SK-N-SH (cell line): ENCODE measurements around the gene PPL. TPM values are rescaled to one million over a fixed set of nuclear protein-coding genes. Genes with fewer than 3 reads are reported as not detected.

ENCODE experiments used
- CTCF ChIA-PET: fragments of 300-600, 350-600 bp; formaldehyde crosslinking; extraction: SDS; loops from one replicate; lab custom pipeline; 2021; lab: Yijun Ruan, JAX
- POLR2A ChIA-PET: fragments of 350-600 bp; sonication (Branson Sonifier 250); formaldehyde crosslinking; extraction: SDS; loops from one replicate; lab custom pipeline; 2020; ENCODE audit warnings: antibody characterized with exemption, inconsistent platforms; lab: Yijun Ruan, JAX
- DNase-seq: peaks from one replicate; pipeline ENCODE4 v3.0.0; 2012
- H2AFZ ChIP-seq: fragments of 200-600 bp; sonication (generic); 2 replicates; pipeline ENCODE4 v1.8.1; 2016; ENCODE audit warnings: antibody characterized with exemption, mild to moderate bottlenecking, low read depth
- H3F3A ChIP-seq: fragments of 200-600 bp; sonication (generic); replicated peaks from 2 replicates; pipeline ENCODE3; 2016; ENCODE audit warnings: antibody characterized with exemption, mild to moderate bottlenecking; ENCODE audit not compliant: insufficient read depth
- H3K27ac ChIP-seq, 2 experiments: fragments of 200-500 bp in 1 of 2; fragments of 200-600 bp in 1 of 2; sonication (Bioruptor generic) in 1 of 2; sonication (generic), shearing (Covaris generic) in 1 of 2; 2 replicates each; pipeline versions ENCODE4 v1.5.1 to v1.6.1; 2014 to 2016; ENCODE audit warnings: low read depth in 2 of 2, inconsistent platforms in 1 of 2, low read length in 1 of 2, mild to moderate bottlenecking in 1 of 2, mixed read lengths in 1 of 2
- H3K27me3 ChIP-seq: fragments of 200-600 bp; sonication (generic), shearing (Covaris generic); 2 replicates; pipeline ENCODE4 v1.6.1; 2016; ENCODE audit warnings: mixed run types; ENCODE audit not compliant: insufficient read depth
- H3K36me3 ChIP-seq, 2 experiments: fragments of 200-500 bp in 1 of 2; fragments of 200-600 bp in 1 of 2; sonication (Bioruptor generic) in 1 of 2; sonication (generic) in 1 of 2; replicated peaks in 1 of 2; 2 replicates each; pipeline versions ENCODE3 to v1.5.1; 2014 to 2016; ENCODE audit warnings: low read length in 1 of 2, mild to moderate bottlenecking in 1 of 2; ENCODE audit not compliant: insufficient read depth in 2 of 2, control insufficient read depth in 1 of 2
- H3K4me1 ChIP-seq, 2 experiments: fragments of 200-500 bp in 1 of 2; fragments of 200-600 bp in 1 of 2; sonication (Bioruptor generic) in 1 of 2; sonication (generic), shearing (Covaris generic) in 1 of 2; 2 replicates each; pipeline versions ENCODE4 v1.5.1 to v1.6.1; 2014 to 2016; ENCODE audit warnings: low read depth in 1 of 2, low read length in 1 of 2, mixed run types in 1 of 2; ENCODE audit not compliant: insufficient read depth in 2 of 2, control insufficient read depth in 1 of 2
- H3K4me2 ChIP-seq: fragments of 200-600 bp; sonication (generic), shearing (Covaris generic); 2 replicates; pipeline ENCODE4 v1.6.1; 2017; ENCODE audit warnings: mixed run types
- H3K4me3 ChIP-seq, 2 experiments: fragments of 200-500 bp in 1 of 2; fragments of 200-600 bp in 1 of 2; sonication (Bioruptor generic) in 1 of 2; sonication (generic), shearing (Covaris generic) in 1 of 2; 2 replicates each; pipeline versions ENCODE4 v1.5.1 to v1.8.1; 2014 to 2016; ENCODE audit warnings: low read depth in 2 of 2, inconsistent platforms in 1 of 2, low read length in 1 of 2, mild to moderate bottlenecking in 1 of 2, mixed read lengths in 1 of 2, moderate library complexity in 1 of 2
- H3K79me2 ChIP-seq: fragments of 200-600 bp; sonication (generic); 2 replicates; pipeline ENCODE4 v1.8.1; 2017; ENCODE audit warnings: mild to moderate bottlenecking; ENCODE audit not compliant: insufficient read depth
- H3K9ac ChIP-seq: fragments of 200-600 bp; sonication (generic); 2 replicates; pipeline ENCODE4 v1.6.1; 2017; ENCODE audit warnings: mixed run types
- H3K9me2 ChIP-seq: fragments of 200-600 bp; sonication (generic); 2 replicates; pipeline ENCODE4 v1.6.1; 2017; ENCODE audit warnings: mixed run types
- H3K9me3 ChIP-seq: fragments of 200-600 bp; sonication (generic); 2 replicates; pipeline ENCODE4 v1.6.1; 2017; ENCODE audit warnings: mixed run types, mild to moderate bottlenecking, moderate library complexity
- H4K20me1 ChIP-seq: fragments of 200-600 bp; sonication (generic); 2 replicates; pipeline ENCODE4 v1.6.1; 2017; ENCODE audit warnings: mild to moderate bottlenecking, mixed run types; ENCODE audit not compliant: insufficient read depth
- CHD2 ChIP-seq: fragments of 150-350 bp; IDR thresholded peaks from 2 replicates; pipeline ENCODE4 v1.6.1; 2018; ENCODE audit warnings: low read length; ENCODE audit not compliant: partially characterized antibody
- ELF1 ChIP-seq: IDR thresholded peaks from 2 replicates; pipeline ENCODE4 v1.4.0; 2012
- EP300 ChIP-seq, 2 experiments: IDR thresholded peaks; 2 replicates each; pipeline versions ENCODE4 v1.4.0 to v1.6.1; 2012; ENCODE audit warnings: borderline replicate concordance in 1 of 2, low read depth in 1 of 2, low read length in 1 of 2
- EZH2phosphoT487 ChIP-seq: fragments of 200-600 bp; sonication (generic); IDR thresholded peaks from 2 replicates; pipeline ENCODE4 v1.6.1; 2017; ENCODE audit warnings: low read depth, mixed run types, mild to moderate bottlenecking, antibody characterized with exemption, moderate library complexity, borderline replicate concordance
- FOXJ3 ChIP-seq: sonication (generic); formaldehyde crosslinking; IDR thresholded peaks from 2 replicates; pipeline ENCODE4 v1.5.1; 2020; ENCODE audit warnings: mild to moderate bottlenecking, missing genetic modification reagents
- FOXM1 ChIP-seq: IDR thresholded peaks from 2 replicates; pipeline ENCODE4 v1.4.0; 2012; ENCODE audit warnings: low read depth, mild to moderate bottlenecking
- GABPA ChIP-seq: IDR thresholded peaks from 2 replicates; pipeline ENCODE4 v1.4.0; 2012; ENCODE audit warnings: low read depth, mild to moderate bottlenecking
- GATA2 ChIP-seq: sonication (generic); formaldehyde crosslinking; IDR thresholded peaks from 2 replicates; pipeline ENCODE4 v1.5.0; 2020; ENCODE audit warnings: mild to moderate bottlenecking, missing genetic modification reagents
- MEF2A ChIP-seq: IDR thresholded peaks from 2 replicates; pipeline ENCODE4 v1.4.0; 2012; ENCODE audit warnings: low read depth, borderline replicate concordance
- MXI1 ChIP-seq: IDR thresholded peaks from 2 replicates; pipeline ENCODE4 v1.6.1; 2012; ENCODE audit warnings: mild to moderate bottlenecking, low read depth, low read length, improper control_type of control experiment
- NFIC ChIP-seq: IDR thresholded peaks from 2 replicates; pipeline ENCODE4 v1.4.0; 2012; ENCODE audit warnings: borderline replicate concordance
- POLR2AphosphoS5 ChIP-seq: IDR thresholded peaks from 2 replicates; pipeline ENCODE4 v1.6.1; 2012; ENCODE audit warnings: low read depth, low read length
- RAD21 ChIP-seq: IDR thresholded peaks from 2 replicates; pipeline ENCODE4 v1.6.1; 2012; ENCODE audit warnings: mild to moderate bottlenecking, low read length
- RCOR1 ChIP-seq: fragments of 150-350 bp; IDR thresholded peaks from 2 replicates; pipeline ENCODE4 v1.6.1; 2017; ENCODE audit warnings: antibody characterized with exemption, low read length
- RFX5 ChIP-seq: IDR thresholded peaks from 2 replicates; pipeline ENCODE4 v1.6.1; 2012; ENCODE audit warnings: mild to moderate bottlenecking, improper control_type of control experiment, low read length
- RXRA ChIP-seq: IDR thresholded peaks from 2 replicates; pipeline ENCODE4 v1.4.0; 2012; ENCODE audit warnings: low read depth, mild to moderate bottlenecking, borderline replicate concordance
- TAF1 ChIP-seq: IDR thresholded peaks from 2 replicates; pipeline ENCODE4 v1.6.1; 2012; ENCODE audit warnings: low read depth, mild to moderate bottlenecking, low read length, moderate library complexity, borderline replicate concordance
- TCF12 ChIP-seq: IDR thresholded peaks from 2 replicates; pipeline ENCODE4 v1.4.0; 2012
- TEAD4 ChIP-seq: IDR thresholded peaks from 2 replicates; pipeline ENCODE4 v1.4.0; 2012; ENCODE audit warnings: mild to moderate bottlenecking, borderline replicate concordance; ENCODE audit not compliant: insufficient read depth
- YY1 ChIP-seq: IDR thresholded peaks from 2 replicates; pipeline ENCODE4 v1.4.0; 2012; ENCODE audit warnings: low read depth, mild to moderate bottlenecking
- WGBS: methylation state at CpG from one replicate; pipeline ENCODE4 v1.1.6; 2017; ENCODE audit warnings: low lambda C conversion rate; 5-methylcytosine and 5-hydroxymethylcytosine counted together
- polyA plus RNA-seq, 3 experiments: library from polyadenylated mRNA; depleted of rRNA; stranded (reverse); fragments of >200 nt; gene quantifications; 2 replicates each; pipeline ENCODE4 v1.2.3, GENCODE V29; 2012
- TF ChIP-seq, protein P1 (sequence below): IDR thresholded peaks from 2 replicates; pipeline ENCODE4 v1.4.0; 2012; ENCODE audit warnings: low read depth, borderline replicate concordance
- TF ChIP-seq, protein P2 (sequence below): fragments of 150-350 bp; IDR thresholded peaks from 2 replicates; pipeline ENCODE4 v1.6.1; 2017; ENCODE audit warnings: antibody characterized with exemption, low read length, low read depth, borderline replicate concordance
- TF ChIP-seq, protein P3 (sequence below): fragments of 150-350 bp; IDR thresholded peaks from 2 replicates; pipeline ENCODE4 v1.6.1; 2016; ENCODE audit warnings: mild to moderate bottlenecking, low read depth, low read length
- TF ChIP-seq, protein P4 (sequence below): IDR thresholded peaks from 2 replicates; pipeline ENCODE4 v1.4.0; 2012; ENCODE audit warnings: low read depth

PPL gene
- polyA plus RNA-seq, 1 of the 3 experiments (the other 2 are of a cell fraction): 24.6 TPM

DNA sequence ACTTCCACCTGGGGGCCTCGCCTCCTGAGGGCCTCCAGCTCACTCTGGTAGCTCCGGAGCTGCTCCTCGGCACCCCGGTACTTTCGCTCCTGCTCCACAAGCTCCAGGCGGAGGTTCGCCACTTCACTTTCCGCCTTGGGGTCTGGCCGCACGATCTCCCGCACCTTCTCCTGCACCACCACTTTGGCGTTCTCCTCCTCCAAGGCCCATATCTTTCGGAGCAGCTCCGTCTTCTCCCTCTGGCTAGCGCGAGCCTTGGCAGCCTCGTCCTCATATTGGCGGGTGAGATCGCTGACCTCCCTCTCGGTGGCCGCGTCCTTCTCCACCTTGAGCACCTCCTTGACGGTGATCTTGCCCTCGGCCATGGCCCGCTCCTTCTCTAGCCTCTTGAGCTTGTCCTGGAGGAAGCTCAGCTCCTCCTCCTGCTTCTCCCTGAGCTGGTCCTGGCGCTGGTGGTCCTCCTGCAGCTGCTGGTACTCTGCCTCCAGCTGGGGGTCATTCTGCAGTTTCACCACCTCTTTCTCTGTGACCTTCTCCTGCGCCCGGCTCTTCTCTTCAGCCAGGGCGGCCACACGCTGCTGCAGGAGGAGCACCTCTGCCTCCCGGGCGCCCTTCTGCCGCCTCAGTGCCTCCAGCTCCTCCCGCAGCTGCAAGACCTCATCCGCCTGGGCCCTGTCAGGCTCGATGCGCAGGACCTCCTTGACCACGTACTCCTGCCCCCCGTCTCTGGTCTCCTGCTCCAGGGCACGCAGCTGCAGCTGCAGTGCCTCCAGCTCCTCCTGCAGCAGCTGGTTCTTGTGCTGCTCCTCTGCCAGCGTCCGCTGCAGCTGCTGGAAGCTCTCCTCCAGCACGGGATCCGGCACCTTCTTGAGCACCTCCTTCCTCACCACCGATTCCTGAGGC is 51.7 kb downstream of the PPL start:
- Histone ChIP-seq H3K27me3 (no peaks in the 10 kb centered on the region), H3K79me2 (no peaks in the 10 kb centered on the region), H3F3A (peaks cover 19% of the 10 kb centered on the region), H2AFZ (no peak overlapping the region), H3K9me3 (no peaks in the 10 kb centered on the region), H3K9ac (no peak overlapping the region), H3K4me2 (no peak overlapping the region), H3K27ac (no peak overlapping the region), H3K4me1 (peaks cover 11 to 24% of the 10 kb centered on the region in 2 experiments; a peak in 3 of 4 replicates), H3K9me2 (no peaks in the 10 kb centered on the region), H3K4me3 (no peak overlapping the region), H3K36me3 (peaks cover 17 to 77% of the 10 kb centered on the region in 2 experiments), H4K20me1 (peaks cover 26% of the 10 kb centered on the region)
- no peak for DNase-seq
- CTCF ChIA-PET: interaction anchor here (1.2 kb wide), 1 partner anchor 1757 kb away, joined by 3 read pairs; no protein-coding TSS in a partner anchor
- no peak for TF ChIP-seq GATA2
- TF ChIP-seq RCOR1: no peak
- TF ChIP-seq FOXM1: no peak
- TF ChIP-seq GABPA: no peak
- no peak for TF ChIP-seq RXRA
- no peak for TF ChIP-seq EP300 (IDR thresholded peaks at IDR 0.05; ENCODE audit: borderline replicate concordance in 1 of 2, low read depth in 1 of 2, low read length in 1 of 2)
- TF ChIP-seq MEF2A: no peak
- no peak for TF ChIP-seq ELF1
- no peak for TF ChIP-seq FOXJ3 (CRISPR knock-in tag)
- TF ChIP-seq TEAD4: no peak
- TF ChIP-seq, protein P1, sequence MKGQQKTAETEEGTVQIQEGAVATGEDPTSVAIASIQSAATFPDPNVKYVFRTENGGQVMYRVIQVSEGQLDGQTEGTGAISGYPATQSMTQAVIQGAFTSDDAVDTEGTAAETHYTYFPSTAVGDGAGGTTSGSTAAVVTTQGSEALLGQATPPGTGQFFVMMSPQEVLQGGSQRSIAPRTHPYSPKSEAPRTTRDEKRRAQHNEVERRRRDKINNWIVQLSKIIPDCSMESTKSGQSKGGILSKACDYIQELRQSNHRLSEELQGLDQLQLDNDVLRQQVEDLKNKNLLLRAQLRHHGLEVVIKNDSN: no peak
- TF ChIP-seq RAD21: no peak
- TF ChIP-seq CHD2: no peak
- TF ChIP-seq TCF12: no peak
- no peak for TF ChIP-seq EZH2phosphoT487
- TF ChIP-seq RFX5: no peak
- WGBS: 97% methylated on average over 45 of the region's 45 CpGs
- POLR2A ChIA-PET: no interaction called here

DNA sequence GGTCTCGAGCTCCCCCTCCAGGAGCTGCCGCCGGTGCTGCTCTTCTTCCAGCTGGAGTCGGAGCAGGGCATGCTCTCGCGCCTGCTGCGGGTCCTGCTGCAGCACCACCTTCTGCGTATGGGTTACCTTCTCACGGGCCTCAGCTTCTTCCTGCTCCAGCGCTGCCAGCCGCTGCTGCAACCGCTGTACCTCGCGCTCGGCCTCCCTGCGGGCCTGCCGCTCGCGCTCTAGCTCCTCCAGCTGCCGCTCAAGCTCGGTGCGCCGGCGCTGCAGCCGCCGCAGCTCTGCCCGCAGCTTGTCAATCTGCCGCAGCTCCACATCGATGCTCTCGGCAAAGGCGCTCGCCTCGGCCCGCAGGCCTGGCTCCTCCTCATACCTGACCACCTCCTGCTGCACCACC is 52.7 kb downstream of the PPL start:
- H3F3A ChIP-seq: peaks cover 19% of the 10 kb centered on the region
- H3K9ac ChIP-seq: no peak overlapping the region
- H3K4me3 ChIP-seq: no peak overlapping the region
- ChIA-PET CTCF (interaction anchor here (0.9 to 1.2 kb wide), 3 partner anchors 17 to 1758 kb away, joined by 3 read pairs; no protein-coding TSS in a partner anchor), POLR2A (no interaction called here)
- no peaks in the 10 kb centered on the region for H3K9me2 ChIP-seq
- H3K4me1 ChIP-seq: peaks cover 11 to 24% of the 10 kb centered on the region in 2 experiments; a peak in 3 of 4 replicates
- peaks cover 26% of the 10 kb centered on the region for H4K20me1 ChIP-seq
- H3K9me3 ChIP-seq: no peaks in the 10 kb centered on the region
- no peak overlapping the region for H3K4me2 ChIP-seq
- no peaks in the 10 kb centered on the region for H3K27me3 ChIP-seq
- H2AFZ ChIP-seq: no peak overlapping the region
- no peak overlapping the region for H3K27ac ChIP-seq
- H3K36me3 ChIP-seq: peaks cover 26 to 75% of the 10 kb centered on the region in 2 experiments
- no peak for DNase-seq
- H3K79me2 ChIP-seq: 0 out of 2 replicates have a peak, but pooled peaks cover 5% of the 10 kb centered on the region
- 95% methylated on average over 29 of the region's 34 CpGs for WGBS
- TF ChIP-seq GABPA: no peak
- TF ChIP-seq TCF12: no peak
- TF ChIP-seq, protein P2, sequence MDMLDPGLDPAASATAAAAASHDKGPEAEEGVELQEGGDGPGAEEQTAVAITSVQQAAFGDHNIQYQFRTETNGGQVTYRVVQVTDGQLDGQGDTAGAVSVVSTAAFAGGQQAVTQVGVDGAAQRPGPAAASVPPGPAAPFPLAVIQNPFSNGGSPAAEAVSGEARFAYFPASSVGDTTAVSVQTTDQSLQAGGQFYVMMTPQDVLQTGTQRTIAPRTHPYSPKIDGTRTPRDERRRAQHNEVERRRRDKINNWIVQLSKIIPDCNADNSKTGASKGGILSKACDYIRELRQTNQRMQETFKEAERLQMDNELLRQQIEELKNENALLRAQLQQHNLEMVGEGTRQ: no peak
- no peak for TF ChIP-seq RAD21
- TF ChIP-seq RFX5: no peak
- no peak for TF ChIP-seq MXI1
- no peak for TF ChIP-seq YY1
- no peak for TF ChIP-seq NFIC
- TF ChIP-seq TAF1: no peak
- TF ChIP-seq, protein P3, sequence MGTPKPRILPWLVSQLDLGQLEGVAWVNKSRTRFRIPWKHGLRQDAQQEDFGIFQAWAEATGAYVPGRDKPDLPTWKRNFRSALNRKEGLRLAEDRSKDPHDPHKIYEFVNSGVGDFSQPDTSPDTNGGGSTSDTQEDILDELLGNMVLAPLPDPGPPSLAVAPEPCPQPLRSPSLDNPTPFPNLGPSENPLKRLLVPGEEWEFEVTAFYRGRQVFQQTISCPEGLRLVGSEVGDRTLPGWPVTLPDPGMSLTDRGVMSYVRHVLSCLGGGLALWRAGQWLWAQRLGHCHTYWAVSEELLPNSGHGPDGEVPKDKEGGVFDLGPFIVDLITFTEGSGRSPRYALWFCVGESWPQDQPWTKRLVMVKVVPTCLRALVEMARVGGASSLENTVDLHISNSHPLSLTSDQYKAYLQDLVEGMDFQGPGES: no peak
- TF ChIP-seq EP300 (IDR thresholded peaks at IDR 0.05; ENCODE audit: borderline replicate concordance in 1 of 2, low read depth in 1 of 2, low read length in 1 of 2): no peak
- no peak for TF ChIP-seq POLR2AphosphoS5
- TF ChIP-seq RCOR1: no peak
- TF ChIP-seq, protein P4, sequence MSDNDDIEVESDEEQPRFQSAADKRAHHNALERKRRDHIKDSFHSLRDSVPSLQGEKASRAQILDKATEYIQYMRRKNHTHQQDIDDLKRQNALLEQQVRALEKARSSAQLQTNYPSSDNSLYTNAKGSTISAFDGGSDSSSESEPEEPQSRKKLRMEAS: no peak
